Measurements from ENCODE around the gene SLC13A3. TPM values are rescaled to one million over a fixed set of nuclear protein-coding genes. Genes with fewer than 3 reads are reported as not detected.
A peak's percentile ranks its signal among the peaks of the same experiment; 100 is the strongest.

Gene SLC13A3
- total RNA-seq, 1 donor from 2014 or later = 1.6 TPM

DNA sequence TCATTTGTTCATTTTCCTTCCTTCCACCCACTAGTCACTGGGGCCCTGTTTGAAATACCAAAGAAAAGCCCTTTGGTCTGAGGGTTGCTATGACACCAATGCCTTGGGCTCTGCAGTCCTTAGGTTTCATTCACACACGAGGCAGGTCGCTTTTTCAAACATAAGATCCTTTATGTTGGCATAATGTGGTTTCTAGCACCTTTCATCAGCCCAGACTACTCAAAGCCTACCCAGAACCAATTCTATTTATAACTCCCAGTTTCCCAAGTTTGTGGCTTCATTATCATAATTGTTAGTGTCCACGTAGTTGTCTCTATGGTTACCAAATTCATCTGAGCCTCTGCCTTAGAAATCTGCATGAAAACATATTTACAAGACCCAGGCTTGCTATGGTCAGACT, 44.6 kb upstream of the SLC13A3 start:
- no peak for DNase-seq (ENCODE audit: low read depth)
- no peak overlapping the region for H3K4me3 ChIP-seq (ENCODE audit: low read depth, low read length)
- TF ChIP-seq, protein P1, sequence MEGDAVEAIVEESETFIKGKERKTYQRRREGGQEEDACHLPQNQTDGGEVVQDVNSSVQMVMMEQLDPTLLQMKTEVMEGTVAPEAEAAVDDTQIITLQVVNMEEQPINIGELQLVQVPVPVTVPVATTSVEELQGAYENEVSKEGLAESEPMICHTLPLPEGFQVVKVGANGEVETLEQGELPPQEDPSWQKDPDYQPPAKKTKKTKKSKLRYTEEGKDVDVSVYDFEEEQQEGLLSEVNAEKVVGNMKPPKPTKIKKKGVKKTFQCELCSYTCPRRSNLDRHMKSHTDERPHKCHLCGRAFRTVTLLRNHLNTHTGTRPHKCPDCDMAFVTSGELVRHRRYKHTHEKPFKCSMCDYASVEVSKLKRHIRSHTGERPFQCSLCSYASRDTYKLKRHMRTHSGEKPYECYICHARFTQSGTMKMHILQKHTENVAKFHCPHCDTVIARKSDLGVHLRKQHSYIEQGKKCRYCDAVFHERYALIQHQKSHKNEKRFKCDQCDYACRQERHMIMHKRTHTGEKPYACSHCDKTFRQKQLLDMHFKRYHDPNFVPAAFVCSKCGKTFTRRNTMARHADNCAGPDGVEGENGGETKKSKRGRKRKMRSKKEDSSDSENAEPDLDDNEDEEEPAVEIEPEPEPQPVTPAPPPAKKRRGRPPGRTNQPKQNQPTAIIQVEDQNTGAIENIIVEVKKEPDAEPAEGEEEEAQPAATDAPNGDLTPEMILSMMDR (conservative IDR thresholded peaks at IDR 0.05; ENCODE audit: low read depth, low read length) = no peak

DNA sequence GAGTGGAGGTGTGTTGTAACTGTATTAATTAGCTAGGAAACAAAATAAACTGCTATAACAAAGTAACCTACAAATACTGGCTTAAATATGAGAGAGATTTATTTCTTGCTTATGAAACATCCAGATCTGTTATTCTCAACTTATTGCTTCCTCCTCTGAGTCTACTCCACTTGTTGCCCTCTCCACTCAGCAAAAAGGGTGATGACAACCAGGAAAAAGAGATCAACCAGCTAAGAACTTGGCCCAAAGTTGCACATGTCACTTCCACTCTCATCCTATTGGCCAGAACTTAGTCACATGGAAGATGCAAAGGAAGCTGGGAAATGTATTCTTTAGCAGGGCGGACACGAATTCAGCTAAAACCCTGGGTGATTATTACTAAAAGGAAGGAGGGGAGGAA, 43.2 kb upstream of the SLC13A3 start:
- no peak overlapping the region for H3K4me3 ChIP-seq (ENCODE audit: low read depth, low read length)
- DNase-seq (ENCODE audit: low read depth) = no peak
- TF ChIP-seq, protein P1 (conservative IDR thresholded peaks at IDR 0.05; ENCODE audit: low read depth, low read length) = no peak

DNA sequence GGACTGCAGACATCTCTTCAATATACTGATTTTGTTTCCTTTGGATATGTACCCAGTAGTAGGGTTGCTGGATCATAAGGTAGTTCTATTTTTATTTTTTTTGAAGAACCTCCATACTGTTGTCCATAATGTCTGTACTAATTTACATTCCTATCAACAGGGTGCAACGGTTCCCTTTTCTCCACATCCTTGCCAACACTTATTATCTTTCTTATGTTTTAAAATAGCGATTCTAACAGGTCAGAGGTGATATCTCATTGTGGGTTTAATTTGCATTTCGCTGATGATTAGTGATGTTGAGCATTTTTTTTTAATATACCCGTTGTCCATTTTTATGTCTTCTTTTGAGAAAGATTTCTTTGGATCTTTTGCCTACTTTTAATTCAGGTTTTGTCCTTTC, 39.9 kb upstream of the SLC13A3 start:
- no peak overlapping the region for H3K4me3 ChIP-seq (ENCODE audit: low read depth, low read length)
- TF ChIP-seq, protein P1 (conservative IDR thresholded peaks at IDR 0.05; ENCODE audit: low read depth, low read length) = no peak
- DNase-seq (ENCODE audit: low read depth) = no peak

DNA sequence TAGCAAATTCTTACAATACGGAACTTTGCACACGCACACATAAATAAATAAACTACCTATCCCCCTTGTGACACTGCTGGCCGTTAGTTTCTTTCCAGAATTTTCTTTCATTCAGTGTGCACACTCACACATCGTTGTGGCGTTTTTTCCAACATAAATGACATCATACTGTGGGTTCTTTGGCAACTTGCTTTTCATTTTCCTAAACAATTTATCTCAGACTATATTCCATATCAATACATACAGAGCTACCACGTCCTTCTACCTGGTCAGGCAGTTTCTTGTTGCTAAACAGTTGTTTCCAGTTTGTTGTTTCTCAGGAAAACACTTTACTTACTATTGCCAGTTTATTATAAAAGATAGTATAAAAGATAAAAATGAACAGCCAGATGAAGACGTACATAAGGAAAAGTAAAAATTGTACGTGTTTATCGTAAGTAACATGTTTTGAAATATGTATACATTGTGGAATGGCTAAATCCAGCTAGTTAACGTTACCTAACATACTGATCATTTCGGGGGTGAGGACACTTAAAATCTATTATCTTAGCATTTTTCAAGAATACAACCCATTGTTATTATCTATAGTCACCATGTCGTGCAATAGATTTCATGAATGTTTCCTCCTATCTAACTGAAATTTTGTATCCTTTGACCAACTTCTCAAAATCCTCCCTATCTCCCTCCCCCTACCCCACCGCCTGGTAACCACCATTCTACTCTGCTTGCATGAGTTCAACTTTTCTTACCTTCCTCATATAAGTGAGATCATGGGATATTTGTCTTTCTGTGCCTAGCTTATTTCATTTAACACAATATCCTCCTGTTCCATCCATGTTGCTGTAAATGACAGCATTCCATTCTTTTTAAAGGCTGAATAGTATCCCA, 39.2 kb upstream of the SLC13A3 start:
- TF ChIP-seq, protein P1 (conservative IDR thresholded peaks at IDR 0.05; ENCODE audit: low read depth, low read length) = no peak
- H3K4me3 ChIP-seq (ENCODE audit: low read depth, low read length) = peak overlapping the region; percentile 66
- DNase-seq (ENCODE audit: low read depth) = no peak

DNA sequence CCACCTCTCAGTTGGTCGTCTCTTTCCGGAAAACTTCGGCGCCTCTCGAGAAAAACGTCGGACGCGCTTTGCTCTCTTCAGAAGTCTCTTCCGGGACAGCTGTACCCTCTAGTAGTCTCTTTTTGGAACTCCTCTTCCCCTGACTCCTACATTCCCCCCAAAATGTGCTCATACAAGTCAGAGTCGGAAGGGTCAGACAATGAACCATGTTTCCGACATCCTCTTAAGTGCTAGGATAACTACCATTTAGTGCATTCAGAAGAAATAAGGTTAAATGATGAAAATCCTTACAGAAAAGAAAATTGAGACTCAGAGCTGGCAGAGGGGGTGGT, 38.5 kb upstream of the SLC13A3 start:
- TF ChIP-seq, protein P1 (conservative IDR thresholded peaks at IDR 0.05; ENCODE audit: low read depth, low read length) = no peak
- peak overlapping the region; percentile 66 for H3K4me3 ChIP-seq (ENCODE audit: low read depth, low read length)
- DNase-seq (ENCODE audit: low read depth) = no peak

DNA sequence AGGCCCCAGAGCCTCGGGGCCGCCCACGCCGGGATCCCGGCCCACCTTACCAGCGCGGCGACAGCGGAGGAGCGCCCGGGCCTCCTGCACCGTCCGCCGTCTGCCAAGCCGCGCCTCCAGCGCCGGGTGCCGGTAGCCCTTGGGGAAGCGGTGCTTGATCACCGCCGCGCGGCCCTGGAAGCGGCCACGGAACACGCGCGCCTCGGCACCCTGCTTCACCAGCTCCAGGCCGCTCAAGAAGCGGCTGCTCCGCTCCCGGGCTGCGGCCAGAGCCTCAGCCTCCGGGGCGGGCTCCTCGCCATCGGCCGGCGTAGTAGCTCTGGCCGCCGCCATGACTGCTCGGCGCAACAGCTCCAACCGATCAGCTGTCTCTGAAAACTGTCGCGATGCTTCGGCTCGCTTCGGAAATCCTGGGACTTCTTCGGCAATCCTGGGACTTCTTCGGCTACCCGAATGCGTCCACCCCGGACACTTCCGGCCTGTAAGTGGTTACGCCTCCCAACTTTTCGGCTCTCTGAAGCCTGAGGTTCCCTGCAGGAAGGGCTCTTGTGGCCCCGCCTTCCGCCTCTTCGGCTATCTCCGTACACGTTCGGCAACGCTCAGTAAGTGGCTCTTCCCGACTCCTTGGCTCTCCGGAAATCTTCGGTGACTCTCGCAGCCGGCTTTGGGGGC, 38.0 kb upstream of the SLC13A3 start, which contains the start of gene TP53RK:
TSS of gene TP53RK (minus strand) at position 363 of the 672 bp plus-strand sequence. CDS start at position 333, 30 bp downstream.
- TF ChIP-seq, protein P1 (conservative IDR thresholded peaks at IDR 0.05; ENCODE audit: low read depth, low read length) = peak; percentile 10
- peak; percentile 96 for DNase-seq (ENCODE audit: low read depth)
- H3K4me3 ChIP-seq (ENCODE audit: low read depth, low read length) = peak within 1 kb of the TSS; percentile 86
